ENCODE results near the gene PCDHGB3. TPM values are rescaled to one million over a fixed set of nuclear protein-coding genes. Genes with fewer than 3 reads are reported as not detected.
"Not testable (repeated sequence)": the region's sequence is repeated elsewhere in the genome, so short reads cannot be mapped to it uniquely, and the experiment has no call there.

PCDHGB3 gene
- total and polyA plus RNA-seq, 4 donors = 6.0 to 8.4 (median 7.7) TPM

DNA sequence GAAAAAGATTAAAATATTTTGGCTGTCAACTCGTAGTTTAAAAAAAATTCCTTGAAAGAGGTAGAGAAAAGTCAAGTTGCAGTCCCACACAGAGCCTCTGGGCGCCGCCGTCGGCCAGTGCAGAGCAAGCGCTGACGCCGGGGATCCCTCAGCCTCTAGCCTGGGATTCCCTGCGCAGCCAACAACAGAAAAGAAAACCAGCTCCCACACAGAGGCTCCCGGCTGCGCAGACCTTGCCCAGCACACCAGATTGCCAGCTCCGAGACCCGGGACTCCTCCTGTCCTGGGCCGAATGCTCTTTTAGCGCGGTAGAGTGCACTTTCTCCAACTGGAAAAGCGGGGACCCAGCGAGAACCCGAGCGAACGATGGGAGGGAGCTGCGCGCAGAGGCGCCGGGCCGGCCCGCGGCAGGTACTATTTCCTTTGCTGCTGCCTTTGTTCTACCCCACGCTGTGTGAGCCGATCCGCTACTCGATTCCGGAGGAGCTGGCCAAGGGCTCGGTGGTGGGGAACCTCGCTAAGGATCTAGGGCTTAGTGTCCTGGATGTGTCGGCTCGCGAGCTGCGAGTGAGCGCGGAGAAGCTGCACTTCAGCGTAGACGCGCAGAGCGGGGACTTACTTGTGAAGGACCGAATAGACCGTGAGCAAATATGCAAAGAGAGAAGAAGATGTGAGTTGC lies 47.6 kb downstream of the PCDHGB3 start, which contains the start of gene PCDHGB7:
Gene PCDHGB7, plus strand, starts transcription at position 184 of the 679 bp plus-strand sequence. Its CDS starts 183 bp downstream, at position 367.
- Histone ChIP-seq H3K4me3 (ENCODE audit: low read depth, low read length) (peak within 1 kb of the TSS; percentile 32), H3K36me3 (ENCODE audit: control insufficient read depth, insufficient read depth, low read length) (peaks cover 29% of the 10 kb centered on the region), H3K27ac (ENCODE audit: low read depth, low read length) (peak within 1 kb of the TSS; percentile 57), H3K4me1 (ENCODE audit: control insufficient read depth, insufficient read depth, low read length) (peaks cover 19% of the 10 kb centered on the region), H3K9me3 (ENCODE audit: control insufficient read depth, insufficient read depth, low read length) (peaks cover 73% of the 10 kb centered on the region)
- peak in 2 of 6 donors; percentile 73 to 78 for DNase-seq (ENCODE audit: low read depth in 4 of 6, low spot score in 6 of 6)
- WGBS (ENCODE audit: insufficient coverage) = 9% methylated on average over 36 of the region's 47 CpGs
- not testable (repeated sequence) for H3K27me3 ChIP-seq (ENCODE audit: control insufficient read depth, insufficient read depth, low read length)

DNA sequence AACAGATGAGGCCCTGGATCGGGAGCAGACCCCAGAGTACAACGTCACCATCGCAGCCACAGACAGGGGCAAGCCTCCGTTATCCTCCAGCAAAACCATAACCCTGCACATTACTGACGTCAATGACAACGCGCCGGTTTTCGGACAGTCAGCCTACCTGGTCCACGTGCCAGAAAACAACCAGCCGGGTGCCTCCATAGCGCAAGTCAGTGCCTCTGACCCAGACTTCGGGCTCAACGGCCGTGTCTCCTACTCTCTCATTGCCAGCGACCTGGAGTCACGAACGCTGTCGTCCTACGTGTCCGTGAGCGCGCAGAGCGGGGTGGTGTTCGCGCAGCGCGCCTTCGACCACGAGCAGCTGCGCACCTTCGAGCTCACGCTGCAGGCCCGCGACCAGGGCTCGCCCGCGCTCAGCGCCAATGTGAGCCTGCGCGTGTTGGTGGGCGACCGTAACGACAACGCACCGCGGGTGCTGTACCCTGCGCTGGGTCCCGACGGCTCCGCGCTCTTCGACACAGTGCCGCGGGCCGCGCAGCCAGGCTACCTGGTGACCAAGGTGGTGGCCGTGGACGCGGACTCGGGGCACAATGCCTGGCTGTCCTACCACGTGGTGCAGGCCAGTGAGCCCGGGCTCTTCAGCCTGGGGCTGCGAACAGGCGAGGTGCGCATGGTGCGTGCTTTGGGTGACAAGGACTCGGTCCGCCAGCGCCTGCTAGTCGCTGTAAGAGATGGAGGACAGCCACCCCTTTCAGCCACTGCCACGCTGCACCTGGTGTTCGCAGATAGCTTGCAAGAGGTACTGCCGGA lies 49.2 kb downstream of the PCDHGB3 start:
- no peak overlapping the region for H3K27ac ChIP-seq (ENCODE audit: low read depth, low read length)
- H3K9me3 ChIP-seq (ENCODE audit: control insufficient read depth, insufficient read depth, low read length) = peaks cover 76% of the 10 kb centered on the region
- DNase-seq (ENCODE audit: low read depth in 4 of 6, low spot score in 6 of 6) = no peak
- peaks cover 22% of the 10 kb centered on the region for H3K4me1 ChIP-seq (ENCODE audit: control insufficient read depth, insufficient read depth, low read length)
- WGBS (ENCODE audit: insufficient coverage) = 22% methylated on average over 74 of the region's 74 CpGs
- H3K4me3 ChIP-seq (ENCODE audit: low read depth, low read length) = no peak overlapping the region
- H3K36me3 ChIP-seq (ENCODE audit: control insufficient read depth, insufficient read depth, low read length) = peaks cover 26% of the 10 kb centered on the region
- no peaks in the 10 kb centered on the region for H3K27me3 ChIP-seq (ENCODE audit: control insufficient read depth, insufficient read depth, low read length)

DNA sequence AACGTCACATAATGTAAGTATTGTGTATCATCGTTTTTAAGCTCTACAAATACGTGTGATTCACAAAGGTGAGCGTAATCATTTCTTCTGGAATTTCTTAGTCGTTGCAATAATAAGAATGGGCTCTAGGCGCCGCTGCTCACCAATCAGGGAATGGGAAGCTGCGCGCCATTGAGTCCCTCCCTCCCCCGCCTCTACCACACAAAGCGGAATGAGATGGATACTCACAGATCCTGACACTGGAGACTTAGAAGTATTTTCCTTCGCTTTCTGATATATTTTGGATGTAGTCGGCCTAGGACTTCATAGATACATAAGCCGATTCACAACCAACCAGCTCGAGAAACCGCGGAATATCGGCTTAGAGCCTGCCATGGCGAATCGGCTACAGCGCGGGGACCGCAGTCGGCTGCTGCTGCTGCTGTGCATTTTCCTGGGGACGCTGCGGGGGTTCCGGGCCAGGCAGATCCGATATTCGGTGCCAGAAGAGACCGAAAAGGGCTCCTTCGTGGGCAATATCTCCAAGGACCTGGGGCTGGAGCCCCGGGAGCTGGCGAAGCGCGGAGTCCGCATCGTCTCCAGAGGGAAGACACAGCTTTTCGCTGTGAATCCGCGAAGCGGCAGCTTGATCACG lies 50.9 kb downstream of the PCDHGB3 start, which contains the start of gene PCDHGA11:
Gene PCDHGA11, plus strand, starts transcription at position 197 of the 634 bp plus-strand sequence. Its CDS starts 177 bp downstream, at position 374.
- H3K36me3 ChIP-seq (ENCODE audit: control insufficient read depth, insufficient read depth, low read length) = peaks cover 26% of the 10 kb centered on the region
- H3K27ac ChIP-seq (ENCODE audit: low read depth, low read length) = no peak within 1 kb of the TSS
- 11% methylated on average over 34 of the region's 42 CpGs for WGBS (ENCODE audit: insufficient coverage)
- H3K9me3 ChIP-seq (ENCODE audit: control insufficient read depth, insufficient read depth, low read length) = peaks cover 75% of the 10 kb centered on the region
- peak in 2 of 6 donors; percentile 55 to 73 for DNase-seq (ENCODE audit: low read depth in 4 of 6, low spot score in 6 of 6)
- peaks cover 22% of the 10 kb centered on the region for H3K4me1 ChIP-seq (ENCODE audit: control insufficient read depth, insufficient read depth, low read length)
- peak within 1 kb of the TSS; percentile 26 for H3K4me3 ChIP-seq (ENCODE audit: low read depth, low read length)
- no peaks in the 10 kb centered on the region for H3K27me3 ChIP-seq (ENCODE audit: control insufficient read depth, insufficient read depth, low read length)

- Histone ChIP-seq H3K4me3 (ENCODE audit: low read depth, low read length) (peak overlapping the region; percentile 26), H3K9me3 (ENCODE audit: control insufficient read depth, insufficient read depth, low read length) (peaks cover 75% of the 10 kb centered on the region), H3K27ac (ENCODE audit: low read depth, low read length) (no peak overlapping the region), H3K4me1 (ENCODE audit: control insufficient read depth, insufficient read depth, low read length) (peaks cover 22% of the 10 kb centered on the region), H3K27me3 (ENCODE audit: control insufficient read depth, insufficient read depth, low read length) (no peaks in the 10 kb centered on the region), H3K36me3 (ENCODE audit: control insufficient read depth, insufficient read depth, low read length) (peaks cover 26% of the 10 kb centered on the region)
- DNase-seq (ENCODE audit: low read depth in 4 of 6, low spot score in 6 of 6) = no peak
- WGBS (ENCODE audit: insufficient coverage) = 11% methylated on average over 7 of the region's 13 CpGs
These were observed 51.4 kb downstream of the PCDHGB3 start for GRCh38 chr5:141421489-141421855.

Other genes starting within 250 kb of the PCDHGB3 start
Only the 30 nearest of the 37 such genes appear.
- 1 to 10 TPM; 2.9 to 3.5 TPM for gene PCDHB9, start 183.1 kb upstream of the PCDHGB3 start, total RNA-seq
- gene PCDHB9, start 183.1 kb upstream of the PCDHGB3 start, polyA plus RNA-seq (ENCODE audit: insufficient read length in 2 of 2) = 1 to 10 TPM; 7.0 to 8.5 TPM
- 1 to 10 TPM; 5.9 to 9.3 TPM for gene PCDHB10, start 177.9 kb upstream of the PCDHGB3 start, total RNA-seq
- gene PCDHB10, start 177.9 kb upstream of the PCDHGB3 start, polyA plus RNA-seq (ENCODE audit: insufficient read length in 2 of 2) = 10 to 100 TPM; 11.6 to 15.8 TPM
- gene PCDHB11, start 170.6 kb upstream of the PCDHGB3 start, total RNA-seq = 1 to 10 TPM; 7.6 to 9.7 TPM
- 1 to 10 TPM; 3.8 to 3.9 TPM for gene PCDHB11, start 170.6 kb upstream of the PCDHGB3 start, polyA plus RNA-seq (ENCODE audit: insufficient read length in 2 of 2)
- gene PCDHB12, start 161.5 kb upstream of the PCDHGB3 start, total RNA-seq = 10 to 100 TPM in 1 of 2 donors, 1 to 10 TPM in 1; 5.3 to 10.7 TPM
- 1 to 10 TPM; 3.3 to 4.9 TPM for gene PCDHB12, start 161.5 kb upstream of the PCDHGB3 start, polyA plus RNA-seq (ENCODE audit: insufficient read length in 2 of 2)
- gene PCDHB13, start 156.3 kb upstream of the PCDHGB3 start, total RNA-seq = 1 to 10 TPM; 4.5 to 8.7 TPM
- gene PCDHB13, start 156.3 kb upstream of the PCDHGB3 start, polyA plus RNA-seq (ENCODE audit: insufficient read length in 2 of 2) = 1 to 10 TPM; 3.8 to 5.0 TPM
- 10 to 100 TPM; 10.4 to 11.9 TPM for gene PCDHB14, start 146.9 kb upstream of the PCDHGB3 start, total RNA-seq
- 10 to 100 TPM; 15.4 to 17.4 TPM for gene PCDHB14, start 146.9 kb upstream of the PCDHGB3 start, polyA plus RNA-seq (ENCODE audit: insufficient read length in 2 of 2)
- 10 to 100 TPM; 10.4 to 15.2 TPM for gene PCDHB15, start 124.8 kb upstream of the PCDHGB3 start, total RNA-seq
- 10 to 100 TPM; 12.3 to 21.1 TPM for gene PCDHB15, start 124.8 kb upstream of the PCDHGB3 start, polyA plus RNA-seq (ENCODE audit: insufficient read length in 2 of 2)
- gene SLC25A2, start 66.2 kb upstream of the PCDHGB3 start, total RNA-seq = under 1 TPM in 1 of 2 donors, not detected in 1; 0.39 TPM
- under 1 TPM in 1 of 2 donors, not detected in 1; 0.15 TPM for gene SLC25A2, start 66.2 kb upstream of the PCDHGB3 start, polyA plus RNA-seq (ENCODE audit: insufficient read length in 2 of 2)
- 100 to 1,000 TPM in 1 of 2 donors, 10 to 100 TPM in 1; 98.2 to 111 TPM for gene TAF7, start 49.5 kb upstream of the PCDHGB3 start, total RNA-seq
- gene TAF7, start 49.5 kb upstream of the PCDHGB3 start, polyA plus RNA-seq (ENCODE audit: insufficient read length in 2 of 2) = 100 to 1,000 TPM in 1 of 2 donors, 10 to 100 TPM in 1; 90.1 to 101 TPM
- 1 to 10 TPM; 1.4 to 3.0 TPM for gene PCDHGA1, start 39.7 kb upstream of the PCDHGB3 start, total RNA-seq
- 1 to 10 TPM; 2.5 to 3.8 TPM for gene PCDHGA1, start 39.7 kb upstream of the PCDHGB3 start, polyA plus RNA-seq (ENCODE audit: insufficient read length in 2 of 2)
- gene PCDHGA2, start 31.5 kb upstream of the PCDHGB3 start, total RNA-seq = 10 to 100 TPM in 1 of 2 donors, 1 to 10 TPM in 1; 8.9 to 10.4 TPM
- 10 to 100 TPM; 14.0 to 17.7 TPM for gene PCDHGA2, start 31.5 kb upstream of the PCDHGB3 start, polyA plus RNA-seq (ENCODE audit: insufficient read length in 2 of 2)
- gene PCDHGA3, start 26.4 kb upstream of the PCDHGB3 start, total RNA-seq = 10 to 100 TPM in 1 of 2 donors, 1 to 10 TPM in 1; 9.2 to 10.5 TPM
- 10 to 100 TPM; 12.3 to 19.2 TPM for gene PCDHGA3, start 26.4 kb upstream of the PCDHGB3 start, polyA plus RNA-seq (ENCODE audit: insufficient read length in 2 of 2)
- 1 to 10 TPM; 6.4 to 8.6 TPM for gene PCDHGB1, start 20.1 kb upstream of the PCDHGB3 start, total RNA-seq
- 1 to 10 TPM; 9.8 to 9.9 TPM for gene PCDHGB1, start 20.1 kb upstream of the PCDHGB3 start, polyA plus RNA-seq (ENCODE audit: insufficient read length in 2 of 2)
- gene PCDHGA4, start 15.2 kb upstream of the PCDHGB3 start, total RNA-seq = 1 to 10 TPM; 7.5 to 8.2 TPM
- gene PCDHGA4, start 15.2 kb upstream of the PCDHGB3 start, polyA plus RNA-seq (ENCODE audit: insufficient read length in 2 of 2) = 1 to 10 TPM; 9.5 to 9.9 TPM
- 1 to 10 TPM; 6.3 to 6.7 TPM for gene PCDHGB2, start 10.2 kb upstream of the PCDHGB3 start, total RNA-seq
- gene PCDHGB2, start 10.2 kb upstream of the PCDHGB3 start, polyA plus RNA-seq (ENCODE audit: insufficient read length in 2 of 2) = 10 to 100 TPM in 1 of 2 donors, 1 to 10 TPM in 1; 9.0 to 14.0 TPM
- 1 to 10 TPM; 7.9 to 8.8 TPM for gene PCDHGA5, start 6.1 kb upstream of the PCDHGB3 start, total RNA-seq
- 10 to 100 TPM; 14.0 to 15.5 TPM for gene PCDHGA5, start 6.1 kb upstream of the PCDHGB3 start, polyA plus RNA-seq (ENCODE audit: insufficient read length in 2 of 2)
- gene PCDHGA6, start 3.6 kb downstream of the PCDHGB3 start, total RNA-seq = 10 to 100 TPM in 1 of 2 donors, 1 to 10 TPM in 1; 8.5 to 12.3 TPM
- 10 to 100 TPM; 18.4 to 19.2 TPM for gene PCDHGA6, start 3.6 kb downstream of the PCDHGB3 start, polyA plus RNA-seq (ENCODE audit: insufficient read length in 2 of 2)
- 1 to 10 TPM; 6.1 to 6.6 TPM for gene PCDHGA7, start 12.5 kb downstream of the PCDHGB3 start, total RNA-seq
- gene PCDHGA7, start 12.5 kb downstream of the PCDHGB3 start, polyA plus RNA-seq (ENCODE audit: insufficient read length in 2 of 2) = 1 to 10 TPM; 5.2 to 6.7 TPM
- gene PCDHGB4, start 17.5 kb downstream of the PCDHGB3 start, total RNA-seq = 10 to 100 TPM; 12.5 to 14.9 TPM
- 10 to 100 TPM; 10.3 to 16.0 TPM for gene PCDHGB4, start 17.5 kb downstream of the PCDHGB3 start, polyA plus RNA-seq (ENCODE audit: insufficient read length in 2 of 2)
- 1 to 10 TPM; 4.6 to 5.6 TPM for gene PCDHGA8, start 22.4 kb downstream of the PCDHGB3 start, total RNA-seq
- gene PCDHGA8, start 22.4 kb downstream of the PCDHGB3 start, polyA plus RNA-seq (ENCODE audit: insufficient read length in 2 of 2) = 1 to 10 TPM; 1.9 to 2.1 TPM
- 10 to 100 TPM; 17.5 to 21.5 TPM for gene PCDHGB5, start 27.7 kb downstream of the PCDHGB3 start, total RNA-seq
- 10 to 100 TPM; 22.7 to 33.5 TPM for gene PCDHGB5, start 27.7 kb downstream of the PCDHGB3 start, polyA plus RNA-seq (ENCODE audit: insufficient read length in 2 of 2)
- gene PCDHGA9, start 32.5 kb downstream of the PCDHGB3 start, total RNA-seq = 10 to 100 TPM; 10.9 TPM
- 10 to 100 TPM; 19.2 to 21.4 TPM for gene PCDHGA9, start 32.5 kb downstream of the PCDHGB3 start, polyA plus RNA-seq (ENCODE audit: insufficient read length in 2 of 2)
- 10 to 100 TPM in 1 of 2 donors, 1 to 10 TPM in 1; 10.0 to 10.6 TPM for gene PCDHGB6, start 37.8 kb downstream of the PCDHGB3 start, total RNA-seq
- gene PCDHGB6, start 37.8 kb downstream of the PCDHGB3 start, polyA plus RNA-seq (ENCODE audit: insufficient read length in 2 of 2) = 10 to 100 TPM; 22.0 to 25.7 TPM
- gene PCDHGA10, start 42.7 kb downstream of the PCDHGB3 start, total RNA-seq = 10 to 100 TPM; 11.1 to 12.4 TPM
- gene PCDHGA10, start 42.7 kb downstream of the PCDHGB3 start, polyA plus RNA-seq (ENCODE audit: insufficient read length in 2 of 2) = 10 to 100 TPM; 21.1 to 32.4 TPM
- gene PCDHGB7, start 47.4 kb downstream of the PCDHGB3 start, total RNA-seq = 10 to 100 TPM; 13.7 to 14.3 TPM
- 10 to 100 TPM; 35.8 to 47.2 TPM for gene PCDHGB7, start 47.4 kb downstream of the PCDHGB3 start, polyA plus RNA-seq (ENCODE audit: insufficient read length in 2 of 2)
- gene PCDHGA11, start 50.8 kb downstream of the PCDHGB3 start, total RNA-seq = 10 to 100 TPM in 1 of 2 donors, 1 to 10 TPM in 1; 8.0 to 15.0 TPM
- gene PCDHGA11, start 50.8 kb downstream of the PCDHGB3 start, polyA plus RNA-seq (ENCODE audit: insufficient read length in 2 of 2) = 10 to 100 TPM; 14.9 to 16.1 TPM
- 10 to 100 TPM in 1 of 2 donors, 1 to 10 TPM in 1; 8.5 to 10.7 TPM for gene PCDHGA12, start 60.3 kb downstream of the PCDHGB3 start, total RNA-seq
- gene PCDHGA12, start 60.3 kb downstream of the PCDHGB3 start, polyA plus RNA-seq (ENCODE audit: insufficient read length in 2 of 2) = 1 to 10 TPM; 8.1 to 8.3 TPM
- gene PCDHGC3, start 105.7 kb downstream of the PCDHGB3 start, total RNA-seq = 100 to 1,000 TPM; 114 to 205 TPM
- 100 to 1,000 TPM; 603 to 678 TPM for gene PCDHGC3, start 105.7 kb downstream of the PCDHGB3 start, polyA plus RNA-seq (ENCODE audit: insufficient read length in 2 of 2)
- 10 to 100 TPM; 20.0 to 65.5 TPM for gene PCDHGC4, start 114.8 kb downstream of the PCDHGB3 start, total RNA-seq
- 10 to 100 TPM; 90.2 to 91.8 TPM for gene PCDHGC4, start 114.8 kb downstream of the PCDHGB3 start, polyA plus RNA-seq (ENCODE audit: insufficient read length in 2 of 2)
- gene PCDHGC5, start 118.8 kb downstream of the PCDHGB3 start, total RNA-seq = 1 to 10 TPM; 4.0 to 5.9 TPM
- gene PCDHGC5, start 118.8 kb downstream of the PCDHGB3 start, polyA plus RNA-seq (ENCODE audit: insufficient read length in 2 of 2) = 1 to 10 TPM; 5.4 to 6.5 TPM